CD4-positive, alpha-beta T cell treated with Interleukin-15 for 4 hours (primary cell): ENCODE results near the gene RNU4-1.
"Not testable (repeated sequence)": the region's sequence is repeated elsewhere in the genome, so short reads cannot be mapped to it uniquely, and the experiment has no call there.

Source experiments
- DNase-seq: peaks from one replicate; pipeline ENCODE4 v3.0.0-alpha.2; 2020; ENCODE audit warnings: low spot score

The RNU4-1 gene

GRCh38 chr12:120258323-120258896 lies 34.6 kb downstream of the RNU4-1 start:
- no peak for DNase-seq

GRCh38 chr12:120257041-120257821 lies 35.8 kb downstream of the RNU4-1 start:
- DNase-seq: no peak

- DNase-seq: no peak
These were observed 38.2 kb downstream of the RNU4-1 start for GRCh38 chr12:120254809-120255208.

DNA sequence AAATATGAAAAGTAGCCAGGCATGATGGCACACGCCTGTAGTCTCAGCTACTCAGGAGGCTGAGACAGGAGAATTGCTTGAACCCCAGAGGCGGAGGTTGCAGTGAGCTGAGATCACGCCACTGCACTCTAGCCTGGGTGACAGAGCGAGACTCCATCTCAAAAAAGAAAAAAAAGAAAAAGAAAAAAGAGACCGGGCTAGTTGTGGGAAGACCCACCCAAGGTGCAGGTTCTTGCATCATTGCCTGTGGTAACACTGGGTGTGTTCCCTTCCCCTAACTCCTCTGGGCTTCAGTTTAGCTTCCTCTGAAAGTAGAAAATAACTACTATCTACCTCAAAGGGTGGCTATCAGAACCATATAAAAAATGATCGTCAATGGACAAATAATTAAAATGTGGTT lies 39.7 kb downstream of the RNU4-1 start:
- peak; percentile 71 for DNase-seq

DNA sequence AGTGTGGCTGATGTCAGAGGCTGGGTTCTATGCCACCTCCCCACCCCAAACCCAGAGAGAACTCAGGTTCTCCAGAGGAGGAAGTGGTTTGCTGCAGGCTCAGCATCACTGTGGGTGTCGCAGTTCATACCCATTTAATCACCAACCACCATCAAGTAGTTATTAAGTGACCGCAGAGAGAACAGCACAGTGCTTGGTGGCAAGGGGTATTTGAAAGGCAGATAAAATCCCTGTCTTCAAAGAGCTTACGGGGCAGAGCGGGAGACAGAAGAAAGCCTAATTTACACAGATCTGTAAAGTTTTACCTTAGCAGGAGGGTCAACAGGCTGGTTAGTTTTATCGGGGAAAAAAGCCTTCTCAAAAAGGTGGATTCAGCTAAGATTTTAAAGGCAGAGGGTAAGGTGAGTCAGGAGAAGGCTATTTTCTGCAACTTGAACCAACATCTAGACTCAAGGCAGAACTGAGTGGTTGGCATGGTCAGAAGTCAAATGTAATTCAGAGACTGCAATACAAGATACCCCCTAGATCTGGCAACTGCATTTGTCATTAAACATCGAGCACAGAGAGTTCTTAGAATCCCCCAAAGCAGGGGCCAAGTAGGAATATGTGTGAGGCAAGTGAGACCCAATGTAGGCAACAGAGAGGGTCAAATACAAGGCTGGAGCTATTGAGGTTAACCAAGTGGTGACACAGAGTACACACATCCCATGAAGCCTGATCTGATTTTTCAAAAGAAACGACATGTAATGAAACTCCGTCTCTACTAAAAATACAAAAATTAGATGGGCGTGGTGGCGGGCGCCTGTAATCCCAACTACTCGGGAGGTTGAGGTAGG lies 40.7 kb downstream of the RNU4-1 start:
- DNase-seq: peak; percentile 88

- DNase-seq: not testable (repeated sequence)
These were observed 41.5 kb downstream of the RNU4-1 start for GRCh38 chr12:120251364-120252070.

DNA sequence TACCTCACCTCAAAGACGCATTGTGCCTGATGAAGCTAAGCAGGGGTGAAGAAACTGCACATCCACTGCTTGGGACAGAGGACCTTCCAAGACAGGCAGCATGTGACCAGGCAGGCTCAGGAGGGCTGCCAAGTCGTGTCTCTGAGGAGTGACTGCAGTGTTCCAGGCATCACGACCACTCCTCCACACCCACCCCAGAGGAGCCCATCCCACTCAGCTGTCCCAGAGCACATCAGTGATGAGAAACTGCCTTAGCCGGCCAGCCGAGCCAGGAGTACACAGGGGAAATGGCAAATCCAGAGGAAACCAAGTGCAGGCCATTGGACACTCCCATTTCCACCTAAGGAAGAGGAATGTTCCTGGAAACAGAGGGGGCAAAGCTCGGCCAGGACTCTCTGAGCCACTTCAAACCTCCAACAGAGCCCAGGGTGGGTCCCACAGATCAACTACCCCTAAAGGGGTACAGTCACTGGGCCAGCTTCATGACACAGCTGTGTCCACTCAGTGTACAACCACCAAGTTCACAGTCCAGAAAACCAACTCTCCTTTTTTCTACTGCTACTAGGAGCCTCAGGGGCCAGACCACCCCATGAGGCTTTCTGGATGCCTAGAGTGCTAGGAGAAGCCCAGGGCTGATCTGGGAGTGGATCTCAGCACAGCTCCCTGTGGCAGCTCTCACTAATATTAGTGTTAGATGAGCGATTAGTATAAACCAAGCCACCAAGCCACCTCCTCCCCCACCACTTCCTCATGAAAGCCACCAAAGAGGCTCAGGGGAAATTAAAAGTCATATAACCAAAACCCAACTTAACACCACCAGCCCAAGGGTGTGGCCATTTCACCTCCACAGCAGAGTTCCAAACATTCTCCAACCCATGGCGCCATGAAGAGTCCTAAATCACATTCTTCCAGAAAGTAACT lies 42.9 kb downstream of the RNU4-1 start:
- DNase-seq: peak; percentile 60

DNA sequence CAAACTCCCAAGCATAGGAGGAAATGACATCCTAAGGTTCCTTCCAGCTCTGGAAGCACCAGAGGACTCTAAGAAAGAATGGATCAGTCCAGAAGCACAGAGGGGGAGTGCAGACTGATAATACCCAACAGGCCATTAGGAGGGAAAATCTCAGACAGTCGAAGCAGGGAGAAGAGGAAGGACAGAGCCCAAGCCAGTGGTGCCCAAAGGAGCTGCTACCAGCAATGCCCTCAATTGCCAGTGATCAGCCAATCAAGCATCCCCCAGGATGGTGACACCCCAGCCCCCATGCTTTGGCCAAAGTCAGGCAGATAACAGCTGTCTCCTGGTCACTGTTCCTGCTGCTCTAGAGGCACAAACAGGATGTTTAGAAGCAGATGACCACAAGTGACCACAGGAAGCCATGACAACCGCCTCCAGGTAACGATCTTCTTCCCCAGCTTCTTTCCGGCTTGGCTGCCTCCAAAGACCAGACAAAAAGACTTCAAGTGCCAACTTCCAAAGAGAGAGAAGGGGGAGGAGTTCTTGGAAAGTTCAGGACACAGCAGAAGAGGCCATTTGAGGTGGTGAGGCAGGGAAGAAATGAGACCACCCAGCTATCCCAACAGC lies 43.7 kb downstream of the RNU4-1 start:
- no peak for DNase-seq

- DNase-seq: no peak
These were observed 45.4 kb downstream of the RNU4-1 start for GRCh38 chr12:120247621-120248030.

DNA sequence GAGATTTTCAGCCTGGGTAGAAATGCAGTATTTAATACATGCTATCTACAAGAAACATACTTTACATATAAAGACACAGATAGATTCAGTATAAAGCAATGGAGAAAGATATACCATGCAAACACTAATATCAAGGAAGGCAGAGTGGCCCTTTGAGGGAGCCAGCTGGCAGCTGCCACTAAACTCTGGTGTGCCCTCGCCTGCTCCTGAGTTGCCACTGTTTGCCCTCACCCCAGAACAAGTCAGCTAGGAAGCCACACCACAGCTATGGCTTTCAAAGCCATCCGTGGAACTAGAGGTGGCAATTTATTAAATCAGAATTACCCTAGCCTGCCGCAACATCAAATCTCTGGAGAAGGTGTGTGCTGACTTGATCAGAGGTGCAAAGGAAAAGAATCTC lies 45.9 kb downstream of the RNU4-1 start:
- DNase-seq: no peak

GRCh38 chr12:120246705-120247104 lies 46.3 kb downstream of the RNU4-1 start:
- DNase-seq: not testable (repeated sequence)
